IPS DF 6.9 (cell line): ENCODE measurements around the gene APOC4.
"Not testable (repeated sequence)": the region's sequence is repeated elsewhere in the genome, so short reads cannot be mapped to it uniquely, and the experiment has no call there.

Source experiments
- DNase-seq: peaks from one replicate; pipeline ENCODE4 v3.0.0-alpha.2; 2013; ENCODE audit warnings: low read depth, low spot score
- H3K27ac ChIP-seq: one replicate; pipeline ENCODE4 v1.5.1; 2013; ENCODE audit warnings: low read length, control low read depth
- H3K27me3 ChIP-seq: 2 replicates; pipeline ENCODE4 v1.6.1; 2013; ENCODE audit warnings: mild to moderate bottlenecking, low read length; ENCODE audit not compliant: control insufficient read depth, insufficient read depth
- H3K36me3 ChIP-seq: 2 replicates; pipeline ENCODE4 v1.6.1; 2013; ENCODE audit warnings: low read length; ENCODE audit not compliant: control insufficient read depth, insufficient read depth
- H3K4me1 ChIP-seq: 2 replicates; pipeline ENCODE4 v1.6.1; 2013; ENCODE audit warnings: low read length; ENCODE audit not compliant: control insufficient read depth, insufficient read depth
- H3K4me3 ChIP-seq: 2 replicates; pipeline ENCODE4 v1.5.1; 2013; ENCODE audit warnings: mild to moderate bottlenecking, low read length
- H3K9me3 ChIP-seq: 2 replicates; pipeline ENCODE4 v1.6.1; 2013; ENCODE audit warnings: low read length, inconsistent platforms; ENCODE audit not compliant: control insufficient read depth, insufficient read depth
- WGBS: extraction: QIAGEN DNeasy Blood & Tissue Kit; methylation state at CpG from one replicate; pipeline ENCODE4 v1.1.7; 2013; ENCODE audit warnings: mixed read lengths, missing lambda C conversion rate; ENCODE audit not compliant: insufficient read length, insufficient coverage; 5-methylcytosine and 5-hydroxymethylcytosine counted together

APOC4 gene

GRCh38 chr19:44904426-44904994 lies 37.5 kb upstream of the APOC4 start:
- Histone ChIP-seq H3K4me3 (no peak overlapping the region), H3K4me1 (peaks cover 2% of the 10 kb centered on the region; the same call in 1 of the 2 replicates), H3K36me3 (peaks cover 37% of the 10 kb centered on the region), H3K27ac (no peak overlapping the region), H3K9me3 (no peaks in the 10 kb centered on the region), H3K27me3 (no peaks in the 10 kb centered on the region)
- no CpG with 5 or more reads among the region's 12 CpGs for WGBS
- DNase-seq, result no peak

GRCh38 chr19:44905437-44906160 lies 36.4 kb upstream of the APOC4 start, which contains the start of gene APOE:
Gene APOE, plus strand, starts transcription at chr19:44905796. Its CDS starts 829 bp downstream, at chr19:44906625.
- H3K36me3 ChIP-seq, result peaks cover 28% of the 10 kb centered on the region
- no peak for DNase-seq
- no peaks in the 10 kb centered on the region for H3K27me3 ChIP-seq
- H3K4me3 ChIP-seq, result peak within 1 kb of the TSS; percentile 59
- no peaks in the 10 kb centered on the region for H3K9me3 ChIP-seq
- WGBS, result no CpG with 5 or more reads among the region's 20 CpGs
- H3K4me1 ChIP-seq, result peaks cover 2% of the 10 kb centered on the region; the same call in 1 of the 2 replicates
- no peak within 1 kb of the TSS for H3K27ac ChIP-seq

- H3K27ac ChIP-seq, result no peak overlapping the region
- no peak for DNase-seq
- no peak overlapping the region for H3K4me3 ChIP-seq
- H3K9me3 ChIP-seq, result no peaks in the 10 kb centered on the region
- H3K36me3 ChIP-seq, result peaks cover 22% of the 10 kb centered on the region
- no peaks in the 10 kb centered on the region for H3K27me3 ChIP-seq
- WGBS, result no CpG with 5 or more reads among the region's 12 CpGs
- peaks cover 4% of the 10 kb centered on the region for H3K4me1 ChIP-seq
Measured at GRCh38 chr19:44907613-44908012, 34.4 kb upstream of the APOC4 start.

- Histone ChIP-seq H3K36me3 (peaks cover 18% of the 10 kb centered on the region), H3K4me3 (no peak overlapping the region), H3K27me3 (no peaks in the 10 kb centered on the region), H3K27ac (no peak overlapping the region), H3K9me3 (no peaks in the 10 kb centered on the region), H3K4me1 (peaks cover 4% of the 10 kb centered on the region)
- WGBS, result no CpG with 5 or more reads among the region's 46 CpGs
- DNase-seq, result no peak
Measured at GRCh38 chr19:44908074-44908835, 33.8 kb upstream of the APOC4 start.

- no CpG with 5 or more reads among the region's 44 CpGs for WGBS
- DNase-seq, result no peak
- H3K4me1 ChIP-seq, result peaks cover 4% of the 10 kb centered on the region
Measured at GRCh38 chr19:44908836-44909261, 33.2 kb upstream of the APOC4 start.

GRCh38 chr19:44909775-44910174 lies 32.3 kb upstream of the APOC4 start:
- Histone ChIP-seq H3K4me3 (no peak overlapping the region), H3K9me3 (no peaks in the 10 kb centered on the region), H3K36me3 (peaks cover 18% of the 10 kb centered on the region), H3K4me1 (peaks cover 4% of the 10 kb centered on the region), H3K27ac (no peak overlapping the region), H3K27me3 (no peaks in the 10 kb centered on the region)
- no peak for DNase-seq
- no CpG with 5 or more reads among the region's 5 CpGs for WGBS

More at GRCh38 chr19:44908836-44909261, 33.2 kb upstream of the APOC4 start:
- Histone ChIP-seq H3K4me3 (no peak overlapping the region), H3K27me3 (no peaks in the 10 kb centered on the region), H3K27ac (no peak overlapping the region), H3K36me3 (peaks cover 18% of the 10 kb centered on the region), H3K9me3 (no peaks in the 10 kb centered on the region)

- not testable (repeated sequence) for H3K4me1 ChIP-seq, H3K4me3 ChIP-seq, DNase-seq, H3K27me3 ChIP-seq, H3K9me3 ChIP-seq, H3K27ac ChIP-seq
- no CpG with 5 or more reads among the region's 6 CpGs for WGBS
- H3K36me3 ChIP-seq, result peaks cover 18% of the 10 kb centered on the region
Measured at GRCh38 chr19:44911896-44912295, 30.1 kb upstream of the APOC4 start.

- no CpG with 5 or more reads among the region's 6 CpGs for WGBS
- Histone ChIP-seq H3K9me3 (no peaks in the 10 kb centered on the region), H3K27me3 (no peaks in the 10 kb centered on the region), H3K27ac (no peak overlapping the region), H3K4me3 (no peak overlapping the region), H3K4me1 (peaks cover 4% of the 10 kb centered on the region; the same call in 1 of the 2 replicates), H3K36me3 (peaks cover 14% of the 10 kb centered on the region)
- DNase-seq, result no peak
Measured at GRCh38 chr19:44912854-44913253, 29.2 kb upstream of the APOC4 start.

- not testable (repeated sequence) for H3K27me3 ChIP-seq, DNase-seq, H3K4me3 ChIP-seq, H3K27ac ChIP-seq, H3K4me1 ChIP-seq, H3K36me3 ChIP-seq, H3K9me3 ChIP-seq
- no CpG with 5 or more reads among the region's 23 CpGs for WGBS
Measured at GRCh38 chr19:44913512-44914432, 28.3 kb upstream of the APOC4 start.
